HepG2 (cell line): ENCODE data around the gene P4HA1. TPM values are rescaled to one million over a fixed set of nuclear protein-coding genes. Genes with fewer than 3 reads are reported as not detected.

Source experiments
- ARNT ChIP-seq: fragments of 450-650 bp; IDR thresholded peaks from 2 replicates; pipeline ENCODE4 v1.6.1; 2017
- HDAC1 ChIP-seq: sonication (generic); formaldehyde crosslinking; IDR thresholded peaks from 2 replicates; pipeline ENCODE4 v1.5.1; 2020; ENCODE audit warnings: mild to moderate bottlenecking, missing genetic modification reagents
- HMG20A ChIP-seq: IDR thresholded peaks from 2 replicates; pipeline ENCODE4 v1.6.1; 2016; ENCODE audit warnings: borderline replicate concordance
- HMG20B ChIP-seq: conservative IDR thresholded peaks from 2 replicates; pipeline ENCODE4 v1.6.1; 2016; ENCODE audit warnings: missing genetic modification reagents, missing compliant biosample characterization
- HOXA5 ChIP-seq: sonication (generic); formaldehyde crosslinking; IDR thresholded peaks from 2 replicates; pipeline ENCODE4 v1.4.0; 2020; ENCODE audit warnings: missing genetic modification reagents
- MEF2D ChIP-seq: sonication (generic); formaldehyde crosslinking; IDR thresholded peaks from 2 replicates; pipeline ENCODE4 v1.5.1; 2020; ENCODE audit warnings: mild to moderate bottlenecking, missing genetic modification reagents
- NCOR1 ChIP-seq: fragments of 200-600 bp; sonication (generic); IDR thresholded peaks from 2 replicates; pipeline ENCODE4 v1.7.0; 2017; ENCODE audit warnings: antibody characterized with exemption, low read length, borderline replicate concordance
- SAP130 ChIP-seq: IDR thresholded peaks from 2 replicates; pipeline ENCODE4 v1.6.1; 2016; ENCODE audit warnings: low read depth
- SIX4 ChIP-seq: sonication (generic); formaldehyde crosslinking; IDR thresholded peaks from 2 replicates; pipeline ENCODE4 v1.4.0; 2020; ENCODE audit warnings: missing genetic modification reagents
- SOX13 ChIP-seq, 3 experiments: fragments of 450-650 bp in 1 of 3; sonication (generic) in 1 of 3; formaldehyde crosslinking in 1 of 3; IDR thresholded peaks in 2 of 3; conservative IDR thresholded peaks in 1 of 3; 2 replicates each; pipeline versions ENCODE4 v1.5.0 to v1.6.1; 2016 to 2020; ENCODE audit warnings: antibody characterized with exemption in 1 of 3, mild to moderate bottlenecking in 1 of 3, missing compliant biosample characterization in 1 of 3, missing genetic modification reagents in 1 of 3, moderate library complexity in 1 of 3
- TARDBP ChIP-seq: sonication (generic); formaldehyde crosslinking; IDR thresholded peaks from 2 replicates; pipeline ENCODE4 v1.8.0; 2022; ENCODE audit warnings: mild to moderate bottlenecking, missing genetic modification reagents
- TBX2 ChIP-seq: sonication (generic); formaldehyde crosslinking; IDR thresholded peaks from 2 replicates; pipeline ENCODE4 v1.5.0; 2020; ENCODE audit warnings: missing genetic modification reagents, mild to moderate bottlenecking, borderline replicate concordance
- THAP11 ChIP-seq: IDR thresholded peaks from 2 replicates; pipeline ENCODE4 v1.6.1; 2016; ENCODE audit warnings: missing biosample characterization, missing genetic modification reagents
- ZBTB7B ChIP-seq: sonication (generic); formaldehyde crosslinking; IDR thresholded peaks from 2 replicates; pipeline ENCODE4 v1.4.0; 2020; ENCODE audit warnings: missing genetic modification reagents
- ZNF878 ChIP-seq: sonication (generic); formaldehyde crosslinking; IDR thresholded peaks from 2 replicates; pipeline ENCODE4 v1.8.1; 2023; ENCODE audit warnings: mild to moderate bottlenecking, missing genetic modification reagents, moderate library complexity
- polyA plus RNA-seq, 8 experiments: library from polyadenylated mRNA; depleted of rRNA in 3 of 8; stranded (reverse) in 7 of 8; unstranded in 1 of 8; fragments of >200 nt; fragmentation: Illumina TruSeq in 4 of 8; extraction: Trizol in 4 of 8; gene quantifications; 2 replicates each; pipeline versions ENCODE4 v1.2.1 to v1.2.3, GENCODE V29; 2011 to 2016; ENCODE audit warnings: low read depth in 4 of 8, missing spikeins in 1 of 8, mixed read lengths in 1 of 8; ENCODE audit not compliant: insufficient read depth in 1 of 8
- total RNA-seq, 5 experiments: library from RNA; depleted of rRNA; stranded (reverse); fragments of >200 nt; fragmentation: Illumina TruSeq; extraction: Trizol; gene quantifications; 2 replicates each; pipeline ENCODE4 v1.2.3, GENCODE V29; 2016; ENCODE audit warnings: low read depth in 1 of 5
- TF ChIP-seq, protein P1 (sequence below): sonication (generic); formaldehyde crosslinking; IDR thresholded peaks from 2 replicates; pipeline ENCODE4 v1.4.0; 2020; ENCODE audit warnings: missing genetic modification reagents
- TF ChIP-seq, protein P2 (sequence below): sonication (generic); formaldehyde crosslinking; IDR thresholded peaks from 2 replicates; pipeline ENCODE4 v1.5.1; 2020; ENCODE audit warnings: missing genetic modification reagents, mild to moderate bottlenecking, borderline replicate concordance
- TF ChIP-seq, protein P3 (sequence below): sonication (generic); formaldehyde crosslinking; IDR thresholded peaks from 2 replicates; pipeline ENCODE4 v1.4.0; 2020; ENCODE audit warnings: missing genetic modification reagents
- TF ChIP-seq, protein P4 (sequence below): sonication (generic); formaldehyde crosslinking; IDR thresholded peaks from 2 replicates; pipeline ENCODE4 v1.4.0; 2020; ENCODE audit warnings: missing genetic modification reagents, mild to moderate bottlenecking, borderline replicate concordance
- TF ChIP-seq, protein P5 (sequence below): sonication (generic); formaldehyde crosslinking; conservative IDR thresholded peaks from 2 replicates; pipeline ENCODE4 v1.8.0; 2022; ENCODE audit warnings: mild to moderate bottlenecking, moderate library complexity, missing genetic modification reagents

The P4HA1 gene
- total and polyA plus RNA-seq, 2 of the 13 experiments (the other 11 are each of a cell fraction or from before 2014, with no cell fraction given): 63.1 to 196 TPM

DNA sequence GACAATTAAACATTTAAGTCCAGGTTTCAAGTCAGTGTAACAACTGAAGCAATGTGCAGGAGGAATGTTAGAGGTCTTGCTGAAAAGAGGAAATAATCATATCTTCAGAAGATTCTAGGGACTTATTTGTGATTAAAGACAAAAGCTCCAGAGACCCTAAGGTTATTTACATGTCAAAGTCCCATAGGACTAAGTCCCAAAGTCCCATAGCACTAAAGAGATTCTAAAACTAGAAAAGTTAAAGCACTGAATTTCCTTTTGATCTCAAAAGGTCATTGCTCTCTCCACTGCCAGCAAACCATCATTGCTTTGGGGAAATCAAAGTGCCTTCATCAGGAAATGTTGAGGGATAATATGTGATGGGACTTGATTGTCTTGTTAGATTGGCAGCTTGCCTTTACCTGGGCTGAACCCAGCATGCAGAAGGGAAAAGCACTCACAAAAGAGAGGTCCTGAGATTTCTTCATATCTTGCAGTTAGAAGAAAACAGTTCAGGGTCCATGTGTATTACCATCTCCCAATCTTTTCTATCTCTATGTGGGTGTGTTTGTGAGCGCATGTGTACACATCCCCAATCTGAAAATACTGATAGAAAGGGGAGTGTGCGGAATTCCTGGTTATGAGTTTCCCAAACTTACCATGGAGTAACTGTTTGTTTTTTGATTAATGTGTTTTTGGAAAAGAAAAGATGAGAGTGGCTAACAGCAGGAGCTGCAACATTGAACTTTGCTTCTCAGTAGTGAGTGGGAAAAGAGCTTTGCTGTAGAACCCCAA, 35.4 kb upstream of the P4HA1 start (continued):
- TF ChIP-seq, protein P1, sequence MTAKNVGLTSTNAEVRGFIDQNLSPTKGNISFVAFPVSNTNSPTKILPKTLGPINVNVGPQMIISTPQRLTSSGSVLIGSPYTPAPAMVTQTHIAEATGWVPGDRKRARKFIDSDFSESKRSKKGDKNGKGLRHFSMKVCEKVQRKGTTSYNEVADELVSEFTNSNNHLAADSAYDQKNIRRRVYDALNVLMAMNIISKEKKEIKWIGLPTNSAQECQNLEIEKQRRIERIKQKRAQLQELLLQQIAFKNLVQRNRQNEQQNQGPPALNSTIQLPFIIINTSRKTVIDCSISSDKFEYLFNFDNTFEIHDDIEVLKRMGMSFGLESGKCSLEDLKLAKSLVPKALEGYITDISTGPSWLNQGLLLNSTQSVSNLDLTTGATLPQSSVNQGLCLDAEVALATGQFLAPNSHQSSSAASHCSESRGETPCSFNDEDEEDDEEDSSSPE (CRISPR knock-in tag): 0 out of 2 replicates have a peak, but pooled peaks have one; percentile 34
- TF ChIP-seq HMG20B (CRISPR knock-in tag): peak; percentile 78
- TF ChIP-seq ZBTB7B: 0 out of 2 replicates have a peak, but pooled peaks have one; percentile 62
- peak; percentile 85 for TF ChIP-seq NCOR1
- TF ChIP-seq, protein P2, sequence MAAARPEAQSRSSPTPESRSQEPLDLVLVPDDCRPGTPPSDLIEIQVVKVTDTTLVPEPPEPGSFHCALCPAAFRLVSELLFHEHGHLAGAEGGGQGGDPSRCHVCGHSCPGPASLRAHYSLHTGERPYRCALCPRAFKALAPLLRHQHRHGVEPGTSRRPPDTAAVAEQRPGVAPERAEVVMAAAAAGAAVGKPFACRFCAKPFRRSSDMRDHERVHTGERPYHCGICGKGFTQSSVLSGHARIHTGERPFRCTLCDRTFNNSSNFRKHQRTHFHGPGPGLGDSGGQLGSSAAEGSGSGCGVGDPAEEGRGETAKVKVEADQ (CRISPR knock-in tag): 0 out of 2 replicates have a peak, but pooled peaks have one; percentile 23
- TF ChIP-seq ZNF878: peak; percentile 73; the same call in 1 of the 2 replicates
- peak; percentile 93 for TF ChIP-seq MEF2D (CRISPR knock-in tag)
- peak; percentile 62; the same call in 1 of the 2 replicates for TF ChIP-seq SIX4
- TF ChIP-seq, protein P3, sequence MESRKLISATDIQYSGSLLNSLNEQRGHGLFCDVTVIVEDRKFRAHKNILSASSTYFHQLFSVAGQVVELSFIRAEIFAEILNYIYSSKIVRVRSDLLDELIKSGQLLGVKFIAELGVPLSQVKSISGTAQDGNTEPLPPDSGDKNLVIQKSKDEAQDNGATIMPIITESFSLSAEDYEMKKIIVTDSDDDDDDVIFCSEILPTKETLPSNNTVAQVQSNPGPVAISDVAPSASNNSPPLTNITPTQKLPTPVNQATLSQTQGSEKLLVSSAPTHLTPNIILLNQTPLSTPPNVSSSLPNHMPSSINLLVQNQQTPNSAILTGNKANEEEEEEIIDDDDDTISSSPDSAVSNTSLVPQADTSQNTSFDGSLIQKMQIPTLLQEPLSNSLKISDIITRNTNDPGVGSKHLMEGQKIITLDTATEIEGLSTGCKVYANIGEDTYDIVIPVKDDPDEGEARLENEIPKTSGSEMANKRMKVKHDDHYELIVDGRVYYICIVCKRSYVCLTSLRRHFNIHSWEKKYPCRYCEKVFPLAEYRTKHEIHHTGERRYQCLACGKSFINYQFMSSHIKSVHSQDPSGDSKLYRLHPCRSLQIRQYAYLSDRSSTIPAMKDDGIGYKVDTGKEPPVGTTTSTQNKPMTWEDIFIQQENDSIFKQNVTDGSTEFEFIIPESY (CRISPR knock-in tag): peak; percentile 47; the same call in 1 of the 2 replicates
- TF ChIP-seq TARDBP (CRISPR knock-in tag): peak; percentile 52; the same call in 1 of the 2 replicates
- TF ChIP-seq SAP130 (CRISPR knock-in tag): peak; percentile 84
- TF ChIP-seq, protein P4, sequence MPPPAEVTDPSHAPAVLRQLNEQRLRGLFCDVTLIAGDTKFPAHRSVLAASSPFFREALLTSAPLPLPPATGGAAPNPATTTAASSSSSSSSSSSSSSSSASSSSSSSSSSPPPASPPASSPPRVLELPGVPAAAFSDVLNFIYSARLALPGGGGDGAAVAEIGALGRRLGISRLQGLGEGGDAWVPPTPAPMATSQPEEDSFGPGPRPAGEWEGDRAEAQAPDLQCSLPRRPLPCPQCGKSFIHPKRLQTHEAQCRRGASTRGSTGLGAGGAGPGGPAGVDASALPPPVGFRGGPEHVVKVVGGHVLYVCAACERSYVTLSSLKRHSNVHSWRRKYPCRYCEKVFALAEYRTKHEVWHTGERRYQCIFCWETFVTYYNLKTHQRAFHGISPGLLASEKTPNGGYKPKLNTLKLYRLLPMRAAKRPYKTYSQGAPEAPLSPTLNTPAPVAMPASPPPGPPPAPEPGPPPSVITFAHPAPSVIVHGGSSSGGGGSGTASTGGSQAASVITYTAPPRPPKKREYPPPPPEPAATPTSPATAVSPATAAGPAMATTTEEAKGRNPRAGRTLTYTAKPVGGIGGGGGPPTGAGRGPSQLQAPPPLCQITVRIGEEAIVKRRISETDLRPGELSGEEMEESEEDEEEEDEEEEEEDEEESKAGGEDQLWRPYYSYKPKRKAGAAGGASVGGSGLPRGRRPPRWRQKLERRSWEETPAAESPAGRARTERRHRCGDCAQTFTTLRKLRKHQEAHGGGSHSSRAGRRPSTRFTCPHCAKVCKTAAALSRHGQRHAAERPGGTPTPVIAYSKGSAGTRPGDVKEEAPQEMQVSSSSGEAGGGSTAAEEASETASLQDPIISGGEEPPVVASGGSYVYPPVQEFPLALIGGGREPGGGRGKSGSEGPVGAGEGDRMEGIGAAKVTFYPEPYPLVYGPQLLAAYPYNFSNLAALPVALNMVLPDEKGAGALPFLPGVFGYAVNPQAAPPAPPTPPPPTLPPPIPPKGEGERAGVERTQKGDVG (CRISPR knock-in tag): no peak
- TF ChIP-seq ARNT: no peak
- peak; percentile 73 for TF ChIP-seq THAP11 (CRISPR knock-in tag)
- no peak for TF ChIP-seq SOX13 (IDR thresholded peaks at IDR 0.05)
- TF ChIP-seq SOX13 (CRISPR knock-in tag; conservative IDR thresholded peaks at IDR 0.05 in 1 of 2, IDR thresholded peaks at IDR 0.05 in 1 of 2): peak in 1 of 2 experiments; percentile 91; a peak in 2 of 4 replicates
- TF ChIP-seq TBX2 (CRISPR knock-in tag): peak; percentile 89
- TF ChIP-seq HMG20A: peak; percentile 80
- peak; percentile 73 for TF ChIP-seq HOXA5 (CRISPR knock-in tag)
- peak; percentile 69 for TF ChIP-seq HDAC1 (CRISPR knock-in tag)
- TF ChIP-seq, protein P5, sequence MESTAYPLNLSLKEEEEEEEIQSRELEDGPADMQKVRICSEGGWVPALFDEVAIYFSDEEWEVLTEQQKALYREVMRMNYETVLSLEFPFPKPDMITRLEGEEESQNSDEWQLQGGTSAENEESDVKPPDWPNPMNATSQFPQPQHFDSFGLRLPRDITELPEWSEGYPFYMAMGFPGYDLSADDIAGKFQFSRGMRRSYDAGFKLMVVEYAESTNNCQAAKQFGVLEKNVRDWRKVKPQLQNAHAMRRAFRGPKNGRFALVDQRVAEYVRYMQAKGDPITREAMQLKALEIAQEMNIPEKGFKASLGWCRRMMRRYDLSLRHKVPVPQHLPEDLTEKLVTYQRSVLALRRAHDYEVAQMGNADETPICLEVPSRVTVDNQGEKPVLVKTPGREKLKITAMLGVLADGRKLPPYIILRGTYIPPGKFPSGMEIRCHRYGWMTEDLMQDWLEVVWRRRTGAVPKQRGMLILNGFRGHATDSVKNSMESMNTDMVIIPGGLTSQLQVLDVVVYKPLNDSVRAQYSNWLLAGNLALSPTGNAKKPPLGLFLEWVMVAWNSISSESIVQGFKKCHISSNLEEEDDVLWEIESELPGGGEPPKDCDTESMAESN (CRISPR knock-in tag): no peak
